Muscle layer of colon (tissue), 2 donors: ENCODE measurements around the gene CHRND.
A peak's percentile ranks its signal among the peaks of the same experiment; 100 is the strongest.
"Not testable (repeated sequence)": the region's sequence is repeated elsewhere in the genome, so short reads cannot be mapped to it uniquely, and the experiment has no call there.

Experiments
- H3K27ac ChIP-seq: one replicate; pipeline ENCODE4 v1.7.0; 2013; ENCODE audit warnings: low read depth, mild to moderate bottlenecking, low read length, moderate library complexity
- H3K27me3 ChIP-seq, 2 donors: one replicate each; pipeline ENCODE4 v1.7.0; 2013; ENCODE audit warnings: low read length in 2 of 2, mild to moderate bottlenecking in 2 of 2; ENCODE audit not compliant: insufficient read depth in 2 of 2, control insufficient read depth in 1 of 2
- H3K36me3 ChIP-seq: one replicate; pipeline ENCODE4 v1.7.0; 2013; ENCODE audit warnings: mild to moderate bottlenecking, low read length; ENCODE audit not compliant: insufficient read depth
- H3K4me1 ChIP-seq: one replicate; pipeline ENCODE4 v1.7.0; 2013; ENCODE audit warnings: mild to moderate bottlenecking, low read length; ENCODE audit not compliant: insufficient read depth
- H3K4me3 ChIP-seq, 2 donors: one replicate each; pipeline ENCODE4 v1.7.0; 2013; ENCODE audit warnings: low read length in 2 of 2, low read depth in 1 of 2, mild to moderate bottlenecking in 1 of 2, moderate library complexity in 1 of 2
- H3K9ac ChIP-seq: one replicate; pipeline ENCODE4 v1.7.0; 2013; ENCODE audit warnings: low read length
- H3K9me3 ChIP-seq: one replicate; pipeline ENCODE4 v1.7.0; 2013; ENCODE audit warnings: mild to moderate bottlenecking, low read length
- donor health status: abdominal sarcoma.
- donor health status: Adenocarcinoma of cecum.

The CHRND gene

GRCh38 chr2:232523682-232524597, 2.0 kb upstream of the CHRND start:
- H3K4me3 ChIP-seq, result peak overlapping the region in 1 of 2 donors; percentile 32
- no peak overlapping the region for H3K9ac ChIP-seq
- no peaks in the 10 kb centered on the region for H3K4me1 ChIP-seq
- H3K36me3 ChIP-seq, result no peaks in the 10 kb centered on the region
- H3K27me3 ChIP-seq, result peaks cover 14 to 53% of the 10 kb centered on the region in 2 donors
- H3K9me3 ChIP-seq, result no peaks in the 10 kb centered on the region
- H3K27ac ChIP-seq, result no peak overlapping the region

GRCh38 chr2:232524771-232525170, 1.2 kb upstream of the CHRND start:
- H3K27me3 ChIP-seq, result peaks cover 14 to 53% of the 10 kb centered on the region in 2 donors
- no peak overlapping the region for H3K4me3 ChIP-seq

GRCh38 chr2:232525199-232525598, 761 bp upstream of the CHRND start:
- Histone ChIP-seq H3K36me3 (no peaks in the 10 kb centered on the region), H3K9ac (no peak overlapping the region), H3K4me3 (no peak overlapping the region), H3K27me3 (peaks cover 14 to 52% of the 10 kb centered on the region in 2 donors), H3K27ac (no peak overlapping the region), H3K9me3 (no peaks in the 10 kb centered on the region), H3K4me1 (no peaks in the 10 kb centered on the region)

More at GRCh38 chr2:232524771-232525170, 1.2 kb upstream of the CHRND start:
- H3K36me3 ChIP-seq, result no peaks in the 10 kb centered on the region
- H3K9ac ChIP-seq, result no peak overlapping the region
- H3K9me3 ChIP-seq, result no peaks in the 10 kb centered on the region
- no peaks in the 10 kb centered on the region for H3K4me1 ChIP-seq
- no peak overlapping the region for H3K27ac ChIP-seq

- no peak overlapping the region for H3K9ac ChIP-seq
- no peaks in the 10 kb centered on the region for H3K9me3 ChIP-seq
- H3K27ac ChIP-seq, result no peak overlapping the region
- no peaks in the 10 kb centered on the region for H3K4me1 ChIP-seq
- H3K27me3 ChIP-seq, result peaks cover 14 to 39% of the 10 kb centered on the region in 2 donors
- no peaks in the 10 kb centered on the region for H3K36me3 ChIP-seq
- H3K4me3 ChIP-seq, result no peak overlapping the region
These were observed 497 bp downstream of the CHRND start for GRCh38 chr2:232526372-232526941.

GRCh38 chr2:232527905-232528470, 2.0 kb downstream of the CHRND start:
- H3K27ac ChIP-seq, result no peak overlapping the region
- no peaks in the 10 kb centered on the region for H3K9me3 ChIP-seq
- no peaks in the 10 kb centered on the region for H3K36me3 ChIP-seq
- no peak overlapping the region for H3K9ac ChIP-seq
- H3K27me3 ChIP-seq, result peaks cover 7 to 24% of the 10 kb centered on the region in 2 donors
- no peak overlapping the region for H3K4me3 ChIP-seq
- H3K4me1 ChIP-seq, result no peaks in the 10 kb centered on the region

- no peaks in the 10 kb centered on the region for H3K4me1 ChIP-seq
- no peaks in the 10 kb centered on the region for H3K9me3 ChIP-seq
- no peak overlapping the region for H3K27ac ChIP-seq
- H3K9ac ChIP-seq, result no peak overlapping the region
- no peaks in the 10 kb centered on the region for H3K36me3 ChIP-seq
- H3K4me3 ChIP-seq, result no peak overlapping the region
- H3K27me3 ChIP-seq, result peaks cover 0 to 15% of the 10 kb centered on the region in 2 donors
These were observed 2.9 kb downstream of the CHRND start for GRCh38 chr2:232528746-232529460.

- Histone ChIP-seq H3K27ac (no peak overlapping the region), H3K9me3 (no peaks in the 10 kb centered on the region), H3K4me3 (no peak overlapping the region), H3K4me1 (no peaks in the 10 kb centered on the region), H3K27me3 (peaks cover 0 to 4% of the 10 kb centered on the region in 2 donors), H3K36me3 (no peaks in the 10 kb centered on the region), H3K9ac (no peak overlapping the region)
These were observed 4.0 kb downstream of the CHRND start for GRCh38 chr2:232529806-232530547.

GRCh38 chr2:232530626-232531260, 4.8 kb downstream of the CHRND start:
- Histone ChIP-seq H3K27me3 (no peaks in the 10 kb centered on the region), H3K27ac (no peak overlapping the region), H3K36me3 (no peaks in the 10 kb centered on the region), H3K9me3 (no peaks in the 10 kb centered on the region), H3K4me3 (no peak overlapping the region), H3K9ac (no peak overlapping the region), H3K4me1 (no peaks in the 10 kb centered on the region)

- Histone ChIP-seq H3K27me3 (peaks cover 6 to 7% of the 10 kb centered on the region in 2 donors), H3K9me3 (no peaks in the 10 kb centered on the region), H3K9ac (no peak overlapping the region), H3K4me3 (no peak overlapping the region), H3K36me3 (no peaks in the 10 kb centered on the region), H3K4me1 (no peaks in the 10 kb centered on the region), H3K27ac (no peak overlapping the region)
These were observed 6.5 kb downstream of the CHRND start for GRCh38 chr2:232532419-232532818.

- H3K4me1 ChIP-seq, H3K27ac ChIP-seq, H3K36me3 ChIP-seq, H3K9me3 ChIP-seq, H3K9ac ChIP-seq, H3K4me3 ChIP-seq: not testable (repeated sequence)
- peaks cover 9 to 10% of the 10 kb centered on the region in 2 donors for H3K27me3 ChIP-seq
These were observed 6.9 kb downstream of the CHRND start for GRCh38 chr2:232532821-232533220.
